NCI-H345 (cell line): Measurements from ENCODE around the gene KLHL21.

Experiments
- DNase-seq: peaks from one replicate; lab custom pipeline; 2025; lab: John Stamatoyannopoulos, UW

KLHL21 gene

DNA sequence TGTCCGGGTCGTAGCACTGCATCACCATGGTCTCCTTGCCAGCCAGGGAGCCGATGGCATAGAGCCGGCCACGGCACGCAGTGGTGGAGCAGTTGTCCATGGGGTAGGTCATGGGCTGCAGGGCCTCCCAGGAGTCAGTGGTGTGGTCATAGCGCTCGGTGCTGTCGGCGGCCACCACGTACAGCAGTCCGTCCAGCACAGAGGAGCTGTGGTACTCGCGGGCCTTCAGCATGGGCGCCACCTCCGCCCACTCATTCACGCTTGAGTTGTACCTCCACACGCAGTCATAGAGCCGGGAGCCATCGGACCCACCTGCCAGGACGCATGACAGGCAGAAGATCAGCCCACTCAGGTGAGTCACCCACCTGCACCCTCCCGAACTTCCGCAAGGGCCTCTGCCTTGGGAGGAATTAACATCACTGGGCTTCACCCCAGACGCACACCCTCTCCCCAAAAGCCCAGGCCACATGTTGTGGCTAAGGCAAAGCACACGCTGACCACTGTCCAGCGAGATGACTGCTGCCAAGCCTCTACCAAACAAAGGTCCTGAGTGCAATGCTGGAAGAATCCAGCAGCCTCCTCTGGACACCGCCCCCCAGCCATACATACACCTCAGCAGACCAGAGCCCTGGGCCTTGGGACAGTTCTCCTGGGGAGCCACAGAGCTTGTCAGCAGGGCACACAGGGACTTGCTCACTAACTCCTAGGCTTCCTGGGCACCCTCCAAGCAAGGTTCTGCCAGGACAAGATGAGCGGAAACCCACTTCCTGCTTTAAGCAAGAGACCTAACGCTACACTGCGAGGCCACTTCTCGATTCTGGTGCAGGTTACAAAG is 3.3 kb downstream of the KLHL21 start:
- no peak for DNase-seq

- DNase-seq: no peak
These were observed 4.9 kb downstream of the KLHL21 start for GRCh38 chr1:6597777-6598131.

DNA sequence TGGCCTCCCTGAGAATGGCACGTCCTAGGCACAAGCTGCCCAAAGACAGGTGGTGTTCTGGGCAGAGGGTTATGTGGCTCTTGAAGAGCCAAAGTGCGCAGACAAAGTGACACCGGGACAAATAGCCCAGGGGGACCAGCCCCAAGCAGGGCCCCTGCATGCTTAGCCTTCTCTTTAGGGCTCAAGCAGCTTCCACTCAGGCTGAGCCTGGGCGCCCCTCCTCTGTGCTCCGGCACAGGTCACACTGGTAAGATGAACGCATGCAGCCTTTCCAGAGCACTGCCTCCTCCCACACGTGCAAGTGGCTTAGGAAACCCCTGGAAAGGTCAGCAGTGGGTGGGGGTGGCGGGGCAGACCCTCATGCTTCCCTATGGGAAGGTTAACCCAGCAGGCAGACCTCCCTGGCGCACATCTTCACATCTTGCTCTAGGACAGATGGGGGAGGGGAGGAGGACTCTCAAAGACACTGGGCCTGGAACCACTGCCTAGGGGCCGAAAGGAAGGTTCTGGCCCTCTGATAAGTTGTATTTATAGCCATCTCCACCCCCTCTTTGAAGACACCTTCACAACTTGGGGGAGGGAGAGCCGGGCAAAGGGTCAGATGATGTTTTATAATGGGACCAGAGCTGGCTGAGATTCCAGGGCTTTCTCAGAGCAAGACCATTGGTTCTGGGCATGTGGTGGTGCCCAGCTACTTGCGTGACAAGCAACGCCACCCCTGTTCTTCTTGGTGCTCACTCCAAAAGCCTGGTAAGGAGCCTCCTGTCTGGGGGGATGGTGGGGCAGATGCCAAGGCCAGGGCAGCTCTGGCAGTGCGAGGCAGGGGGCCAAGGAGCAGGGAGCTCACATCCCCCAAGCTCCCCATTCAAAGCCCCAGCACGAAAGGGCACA is 5.5 kb downstream of the KLHL21 start:
- DNase-seq: no peak

GRCh38 chr1:6596351-6596750 is 6.3 kb downstream of the KLHL21 start:
- no peak for DNase-seq

DNA sequence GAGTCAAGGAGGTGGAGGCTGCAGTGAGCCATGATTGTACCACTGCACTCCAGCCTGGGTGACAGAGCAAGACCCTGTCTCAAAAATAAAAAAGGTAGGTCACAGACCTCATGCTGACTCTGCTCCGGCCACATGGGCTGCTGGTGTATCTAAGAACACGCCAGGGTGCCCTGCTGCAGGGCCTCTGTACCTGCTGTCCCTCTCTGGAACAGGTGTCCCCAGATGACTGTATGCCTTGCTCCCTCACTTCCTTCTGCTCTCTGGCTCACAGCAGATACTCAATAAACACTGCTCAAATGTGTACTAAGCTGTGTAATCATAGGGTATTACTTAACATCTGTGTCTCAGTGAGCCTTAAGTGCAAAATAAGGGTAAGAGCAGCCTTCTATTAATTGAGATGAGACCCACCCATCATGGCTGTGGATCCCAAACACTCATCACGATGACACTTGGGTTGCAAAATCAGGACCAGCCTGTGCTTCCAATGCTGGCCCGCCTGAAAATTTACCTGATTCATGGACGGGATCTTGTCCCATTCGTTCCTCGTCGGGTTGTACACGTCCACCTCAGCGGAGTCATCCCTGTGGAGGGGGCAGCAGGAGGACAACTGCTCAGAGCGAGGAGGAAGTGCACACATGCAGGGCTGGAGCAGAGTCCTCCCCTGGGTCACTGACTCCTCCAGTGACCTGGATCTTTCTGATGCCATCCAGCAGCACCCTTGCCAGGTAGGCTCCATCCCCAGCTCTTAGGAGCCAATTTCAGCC is 7.5 kb downstream of the KLHL21 start:
- no peak for DNase-seq

DNA sequence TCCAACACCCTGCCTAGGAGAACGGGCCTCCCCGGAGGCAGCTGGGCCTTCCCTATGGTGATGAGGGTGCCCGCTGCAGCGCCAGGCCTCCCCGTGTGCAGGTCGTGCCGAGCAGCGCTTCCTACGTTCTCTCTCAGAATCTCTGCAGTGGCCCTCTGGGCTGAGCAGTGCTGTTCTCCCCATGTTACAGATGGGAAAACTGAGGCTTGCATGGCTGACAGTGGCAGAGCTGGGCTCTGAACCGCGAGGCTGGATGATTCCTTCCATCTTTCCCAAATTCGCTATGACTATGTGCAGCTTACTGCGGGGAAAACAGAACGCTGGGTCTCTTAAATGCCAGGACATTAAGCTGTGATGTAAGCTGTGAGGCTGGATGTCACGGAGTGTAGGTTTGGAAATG is 8.9 kb downstream of the KLHL21 start:
- DNase-seq: no peak

GRCh38 chr1:6592865-6593593 is 9.6 kb downstream of the KLHL21 start:
- DNase-seq: no peak

GRCh38 chr1:6592441-6592840 is 10.2 kb downstream of the KLHL21 start:
- DNase-seq: no peak

DNA sequence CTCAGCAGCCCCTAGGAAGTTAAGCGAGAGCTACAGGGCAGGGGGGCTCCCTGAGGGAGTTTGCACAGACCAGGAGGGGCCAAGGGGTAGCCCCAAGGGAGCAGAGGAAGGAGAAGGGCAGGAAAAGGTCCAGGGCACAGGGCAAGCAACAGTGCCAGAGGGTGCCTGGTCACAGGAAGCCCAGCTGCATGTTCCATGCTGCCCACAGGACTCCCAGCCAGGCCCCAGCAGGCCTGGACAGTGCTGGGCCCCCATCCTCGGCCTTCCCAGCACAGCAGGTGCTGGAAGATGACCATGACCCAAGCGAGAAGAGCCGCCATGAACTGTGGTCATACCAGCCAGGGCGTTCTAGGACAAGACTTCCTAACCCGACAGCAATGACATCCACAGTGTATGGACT is 11.0 kb downstream of the KLHL21 start:
- no peak for DNase-seq

GRCh38 chr1:6591222-6591621 is 11.4 kb downstream of the KLHL21 start:
- no peak for DNase-seq

GRCh38 chr1:6590046-6590445 is 12.6 kb downstream of the KLHL21 start:
- no peak for DNase-seq

DNA sequence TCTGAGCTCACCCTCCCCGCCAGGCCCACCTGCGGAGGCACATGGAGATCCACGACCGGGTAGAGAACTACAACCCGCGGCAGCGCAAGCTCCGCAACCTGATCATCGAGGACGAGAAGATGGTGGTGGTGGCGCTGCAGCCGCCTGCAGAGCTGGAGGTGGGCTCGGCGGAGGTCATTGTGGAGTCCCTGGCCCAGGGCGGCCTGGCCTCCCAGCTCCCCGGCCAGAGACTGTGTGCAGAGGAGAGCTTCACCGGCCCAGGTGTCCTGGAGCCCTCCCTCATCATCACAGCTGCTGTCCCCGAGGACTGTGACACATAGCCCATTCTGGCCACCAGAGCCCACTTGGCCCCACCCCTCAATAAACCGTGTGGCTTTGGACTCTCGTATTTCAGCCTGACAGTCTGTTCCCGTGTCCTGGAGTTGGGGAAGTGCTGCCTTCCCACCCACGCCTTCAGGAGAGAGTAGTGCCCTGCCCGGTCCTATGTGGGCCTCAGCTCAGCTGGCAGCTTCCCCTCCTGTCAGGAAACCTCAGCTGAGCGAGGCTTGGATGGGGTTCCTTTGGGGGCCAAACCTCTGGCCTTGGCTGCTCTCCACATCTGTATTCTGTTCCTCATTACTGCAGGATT is 13.7 kb downstream of the KLHL21 start:
- DNase-seq: no peak

- no peak for DNase-seq
These were observed 14.4 kb downstream of the KLHL21 start for GRCh38 chr1:6588128-6588892.

DNA sequence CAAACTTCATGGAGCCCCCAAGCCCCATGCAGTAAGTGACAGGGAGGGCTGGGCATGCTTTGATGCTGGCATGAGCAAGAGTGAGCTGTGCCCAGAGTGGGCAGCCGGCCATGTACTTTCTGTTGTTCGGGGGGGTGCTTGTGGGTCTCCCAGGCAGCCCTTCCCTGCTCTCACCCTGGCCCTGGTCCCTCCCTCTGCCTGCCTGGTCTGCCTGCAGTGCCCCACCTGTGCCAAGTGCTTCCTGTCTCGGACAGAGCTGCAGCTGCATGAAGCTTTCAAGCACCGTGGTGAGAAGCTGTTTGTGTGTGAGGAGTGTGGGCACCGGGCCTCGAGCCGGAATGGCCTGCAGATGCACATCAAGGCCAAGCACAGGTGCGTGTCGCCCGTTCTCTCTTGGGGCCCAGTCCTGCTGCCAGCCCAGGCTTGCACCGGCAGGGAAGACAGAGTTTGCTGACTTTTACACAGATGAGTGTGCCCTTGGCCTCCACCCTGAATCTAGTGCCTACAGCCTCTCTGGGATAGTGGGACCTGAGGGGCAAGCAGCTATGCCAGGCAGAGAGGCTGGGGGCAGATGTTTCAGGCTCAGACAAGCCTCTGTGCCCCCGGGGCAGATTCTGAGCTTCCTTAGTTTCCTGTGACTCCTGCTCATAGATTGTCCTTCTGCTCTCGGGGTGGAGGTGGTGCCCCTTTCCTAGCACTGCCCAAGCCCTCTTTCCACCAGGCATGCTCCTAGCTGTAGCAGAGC is 15.2 kb downstream of the KLHL21 start:
- DNase-seq: no peak

- no peak for DNase-seq
These were observed 16.3 kb downstream of the KLHL21 start for GRCh38 chr1:6586404-6586816.

GRCh38 chr1:6585841-6586240 is 16.8 kb downstream of the KLHL21 start:
- DNase-seq: no peak

DNA sequence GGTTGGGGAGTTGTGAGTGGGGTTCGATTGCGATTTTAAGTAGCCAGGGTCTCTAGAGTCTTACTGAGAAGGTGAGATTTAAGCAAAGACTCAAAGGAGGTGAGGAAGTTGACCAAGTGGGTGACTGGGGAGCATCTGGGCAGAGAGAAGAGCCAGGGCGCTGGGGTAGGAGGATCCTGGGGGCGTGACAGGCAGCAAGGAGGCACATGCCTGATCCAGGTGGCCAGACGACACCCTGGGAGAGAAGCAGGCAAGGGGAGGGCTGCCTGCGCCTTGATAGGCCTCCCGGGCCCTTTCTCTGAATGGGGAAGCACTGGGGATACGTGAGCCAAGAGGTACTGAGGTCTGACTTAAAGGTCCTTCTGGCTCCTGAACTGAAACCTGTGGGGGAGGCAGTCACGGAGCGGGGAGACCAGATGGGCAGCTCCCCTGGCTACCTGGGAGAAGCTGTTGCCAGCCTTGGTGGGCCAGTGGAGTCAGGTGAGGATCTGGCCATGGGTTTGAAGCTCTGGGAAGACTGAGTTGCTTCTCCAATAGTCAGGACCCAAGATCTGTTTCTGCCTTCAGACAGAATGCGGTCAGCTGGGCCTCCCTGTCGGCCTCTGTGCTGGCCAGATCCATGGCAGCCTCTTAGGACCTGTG is 17.5 kb downstream of the KLHL21 start:
- DNase-seq: no peak

DNA sequence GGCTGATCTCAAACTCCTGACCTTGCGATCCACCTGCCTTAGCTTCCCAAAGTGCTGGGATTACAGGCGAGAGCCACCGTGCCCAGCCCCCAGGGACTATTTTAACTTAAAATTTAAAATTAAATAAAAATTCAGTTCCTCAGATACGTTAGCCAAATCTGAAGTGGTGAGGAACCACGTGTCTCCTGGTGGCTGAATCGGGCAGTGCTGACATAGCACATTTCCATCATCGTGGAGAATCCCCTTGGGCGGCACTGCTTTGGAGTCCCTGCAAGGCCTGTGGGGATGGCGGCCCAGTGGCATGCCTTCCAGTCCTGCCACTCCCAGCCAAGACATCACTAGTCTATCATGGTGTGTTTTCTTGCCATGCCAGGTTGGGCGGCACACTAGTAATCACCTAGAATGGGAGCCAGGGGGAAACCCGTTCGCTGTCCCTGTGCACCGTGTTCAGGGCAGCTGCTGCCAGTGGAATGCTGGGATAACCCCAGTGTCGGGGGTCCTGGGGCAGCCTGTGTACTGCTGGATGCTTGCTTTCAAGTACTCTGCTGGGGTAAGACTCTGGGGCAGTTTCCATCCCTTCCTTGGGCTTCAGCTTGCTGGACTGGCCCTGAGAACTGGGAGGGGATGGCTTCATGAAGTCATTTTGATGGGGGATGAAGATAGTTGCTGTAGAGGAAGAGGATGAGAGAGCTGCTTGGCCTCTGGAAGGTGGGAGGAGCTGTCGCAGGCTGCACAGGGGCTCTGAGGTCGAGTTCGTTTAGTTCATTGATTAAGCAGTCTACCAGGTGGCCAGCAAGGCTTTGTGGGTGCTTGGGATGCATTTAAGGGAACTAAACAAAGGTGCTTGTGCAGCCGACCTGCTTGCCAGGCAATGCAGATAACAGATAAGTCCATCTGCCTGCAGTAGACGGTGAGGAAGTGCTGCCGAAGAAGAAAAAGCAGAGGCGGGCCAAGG is 18.3 kb downstream of the KLHL21 start:
- no peak for DNase-seq
